Testis (tissue), 2 donors: ENCODE measurements around the gene TECPR2.

Experiments used
- POLR2A ChIP-seq: fragments of 450-650 bp; IDR thresholded peaks from one replicate; pipeline ENCODE4 v1.6.1; 2017; ENCODE audit warnings: antibody characterized with exemption, mild to moderate bottlenecking, moderate library complexity
- TF ChIP-seq, protein P1 (sequence below), 3 experiments: fragments of 450-650 bp in 2 of 3; fragments of 200-600 bp in 1 of 3; sonication (generic) in 1 of 3; IDR thresholded peaks; one replicate each; pipeline ENCODE4 v1.5.1; 2016 to 2019; ENCODE audit warnings: antibody characterized with exemption in 3 of 3, mild to moderate bottlenecking in 2 of 3, moderate library complexity in 1 of 3

DNA sequence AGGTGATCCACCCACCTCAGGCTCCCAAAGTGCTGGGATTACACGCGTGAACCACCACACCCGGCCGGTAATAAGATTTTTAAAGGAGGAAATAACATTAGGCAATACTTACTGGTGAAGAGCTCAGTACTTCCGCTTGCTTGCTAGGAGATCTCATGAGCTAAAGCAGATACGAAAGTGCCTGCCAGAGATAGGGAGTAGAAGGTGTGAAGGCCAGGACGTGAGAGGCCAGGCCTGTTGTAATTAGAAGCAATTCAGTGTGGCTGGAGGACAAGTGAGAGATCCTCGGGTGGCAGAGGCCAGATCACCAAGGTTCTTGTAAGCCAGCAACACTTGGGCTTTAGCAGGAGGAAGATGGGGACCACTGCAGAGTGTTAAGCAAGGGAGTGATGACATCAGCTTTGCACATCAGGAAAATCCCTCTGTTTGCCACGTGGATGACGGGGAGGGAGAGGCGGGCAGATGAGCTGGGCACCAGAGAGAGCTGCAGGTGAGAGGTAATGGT, 7.6 kb downstream of the TECPR2 start:
- TF ChIP-seq, protein P1, sequence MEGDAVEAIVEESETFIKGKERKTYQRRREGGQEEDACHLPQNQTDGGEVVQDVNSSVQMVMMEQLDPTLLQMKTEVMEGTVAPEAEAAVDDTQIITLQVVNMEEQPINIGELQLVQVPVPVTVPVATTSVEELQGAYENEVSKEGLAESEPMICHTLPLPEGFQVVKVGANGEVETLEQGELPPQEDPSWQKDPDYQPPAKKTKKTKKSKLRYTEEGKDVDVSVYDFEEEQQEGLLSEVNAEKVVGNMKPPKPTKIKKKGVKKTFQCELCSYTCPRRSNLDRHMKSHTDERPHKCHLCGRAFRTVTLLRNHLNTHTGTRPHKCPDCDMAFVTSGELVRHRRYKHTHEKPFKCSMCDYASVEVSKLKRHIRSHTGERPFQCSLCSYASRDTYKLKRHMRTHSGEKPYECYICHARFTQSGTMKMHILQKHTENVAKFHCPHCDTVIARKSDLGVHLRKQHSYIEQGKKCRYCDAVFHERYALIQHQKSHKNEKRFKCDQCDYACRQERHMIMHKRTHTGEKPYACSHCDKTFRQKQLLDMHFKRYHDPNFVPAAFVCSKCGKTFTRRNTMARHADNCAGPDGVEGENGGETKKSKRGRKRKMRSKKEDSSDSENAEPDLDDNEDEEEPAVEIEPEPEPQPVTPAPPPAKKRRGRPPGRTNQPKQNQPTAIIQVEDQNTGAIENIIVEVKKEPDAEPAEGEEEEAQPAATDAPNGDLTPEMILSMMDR (IDR thresholded peaks at IDR 0.05) = no peak
- no peak for TF ChIP-seq POLR2A
